Measurements from ENCODE around the gene FAM3C.

FAM3C gene

DNA sequence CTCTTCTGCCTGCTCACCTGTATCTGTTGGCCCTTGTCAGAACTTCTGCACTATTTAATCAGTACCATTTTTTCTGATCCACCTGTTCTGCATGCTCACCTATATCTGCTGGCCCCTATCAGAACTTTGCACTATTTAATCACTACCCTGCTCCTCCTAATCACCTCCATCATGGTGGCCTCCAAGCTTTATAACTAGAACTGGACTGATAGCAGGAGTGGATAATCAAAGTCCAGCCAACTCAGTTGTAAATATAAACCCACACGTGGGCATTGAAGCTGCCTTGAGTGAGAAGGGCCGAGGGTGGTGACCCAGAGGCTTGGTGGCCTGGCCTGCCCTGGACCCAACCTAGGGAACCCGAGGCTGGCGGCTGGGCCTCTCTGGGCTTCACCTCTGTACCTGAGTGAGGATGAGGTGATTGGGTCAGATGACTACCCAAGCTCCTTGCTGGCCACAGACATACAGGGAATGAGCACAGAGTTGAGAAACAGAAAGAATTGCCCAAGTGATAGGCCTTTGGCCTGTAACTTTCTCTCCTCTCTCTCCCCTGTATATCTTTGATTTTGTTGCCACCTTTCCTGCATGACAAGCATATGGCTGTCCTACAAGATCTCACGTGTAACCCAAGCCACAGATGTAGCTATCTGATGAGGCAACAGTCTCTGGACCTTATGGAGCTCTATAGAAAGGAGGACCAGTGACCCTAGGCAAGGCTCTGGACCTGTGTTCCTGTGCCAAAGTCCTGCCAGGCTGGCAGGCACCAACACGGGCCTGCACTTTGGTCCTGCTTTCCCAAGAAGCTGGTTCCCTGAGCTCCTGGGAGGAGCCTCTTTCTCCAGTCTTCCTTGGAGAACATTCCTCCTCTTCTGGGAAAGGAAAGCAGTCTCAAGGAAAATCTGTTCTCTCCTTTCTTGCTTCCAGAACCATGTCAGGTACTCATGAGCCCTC, 23.4 kb upstream of the FAM3C start:
- no peaks in the 10 kb centered on the region for H3K4me1 ChIP-seq (ENCODE audit: control insufficient read depth, low read length)
- H3K36me3 ChIP-seq (ENCODE audit: control insufficient read depth, low read length) = no peaks in the 10 kb centered on the region
- no peaks in the 10 kb centered on the region for H3K9me2 ChIP-seq (replicated peaks; ENCODE audit: control insufficient read depth, low read length)
- no peaks in the 10 kb centered on the region for H4K20me1 ChIP-seq (ENCODE audit: control insufficient read depth, insufficient read depth, low read depth, low read length)
- H3K9me3 ChIP-seq (ENCODE audit: control insufficient read depth, insufficient read depth, low read length) = 0 out of 2 replicates have a peak, but pooled peaks cover 3% of the 10 kb centered on the region
- H3K4me3 ChIP-seq (ENCODE audit: low read length) = no peak overlapping the region
- no peaks in the 10 kb centered on the region for H3K79me2 ChIP-seq (ENCODE audit: control insufficient read depth, low read length)
- no peaks in the 10 kb centered on the region for H3K27me3 ChIP-seq (ENCODE audit: control insufficient read depth, low read length)
- no peak overlapping the region for H3K4me2 ChIP-seq (ENCODE audit: low read length)
- H3K27ac ChIP-seq (ENCODE audit: low read depth, low read length) = no peak overlapping the region
- TF ChIP-seq EZH2phosphoT487 (IDR thresholded peaks at IDR 0.05; ENCODE audit: borderline replicate concordance, low read length) (no peak), CTCF (IDR thresholded peaks at IDR 0.05; ENCODE audit: low read depth, low read length, poor library complexity, severe bottlenecking) (no peak)
- no peaks in the 10 kb centered on the region for H3F3A ChIP-seq (ENCODE audit: control insufficient read depth, insufficient read depth)

DNA sequence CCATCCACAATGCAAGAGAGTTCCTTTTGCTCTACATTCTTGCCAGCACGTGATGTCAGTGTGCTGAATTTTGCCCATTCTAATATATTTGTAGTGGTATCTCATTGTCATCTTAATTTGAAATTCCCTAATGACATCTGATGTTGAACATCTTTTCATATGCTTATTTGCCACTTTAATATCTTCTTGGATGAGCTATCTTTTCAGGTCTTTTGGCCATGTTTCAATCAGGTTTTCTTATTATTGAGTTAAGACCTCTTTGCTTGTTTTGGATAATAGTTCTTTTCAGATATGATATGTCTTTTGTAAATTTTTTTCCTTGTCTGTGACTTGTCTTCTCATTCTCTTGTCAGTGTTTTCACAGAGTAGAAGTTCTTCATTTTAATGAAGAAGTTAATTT, 20.4 kb upstream of the FAM3C start:
- Histone ChIP-seq H3K4me3 (ENCODE audit: low read length) (no peak overlapping the region), H3K4me2 (ENCODE audit: low read length) (no peak overlapping the region), H3F3A (ENCODE audit: control insufficient read depth, insufficient read depth) (no peaks in the 10 kb centered on the region), H3K79me2 (ENCODE audit: control insufficient read depth, low read length) (no peaks in the 10 kb centered on the region), H3K9me3 (ENCODE audit: control insufficient read depth, insufficient read depth, low read length) (0 out of 2 replicates have a peak, but pooled peaks cover 2% of the 10 kb centered on the region), H4K20me1 (ENCODE audit: control insufficient read depth, insufficient read depth, low read depth, low read length) (no peaks in the 10 kb centered on the region), H3K9me2 (replicated peaks; ENCODE audit: control insufficient read depth, low read length) (no peaks in the 10 kb centered on the region), H3K4me1 (ENCODE audit: control insufficient read depth, low read length) (no peaks in the 10 kb centered on the region), H3K27me3 (ENCODE audit: control insufficient read depth, low read length) (no peaks in the 10 kb centered on the region), H3K27ac (ENCODE audit: low read depth, low read length) (no peak overlapping the region), H3K36me3 (ENCODE audit: control insufficient read depth, low read length) (no peaks in the 10 kb centered on the region)
- TF ChIP-seq CTCF (IDR thresholded peaks at IDR 0.05; ENCODE audit: low read depth, low read length, poor library complexity, severe bottlenecking) (no peak), EZH2phosphoT487 (IDR thresholded peaks at IDR 0.05; ENCODE audit: borderline replicate concordance, low read length) (no peak)

DNA sequence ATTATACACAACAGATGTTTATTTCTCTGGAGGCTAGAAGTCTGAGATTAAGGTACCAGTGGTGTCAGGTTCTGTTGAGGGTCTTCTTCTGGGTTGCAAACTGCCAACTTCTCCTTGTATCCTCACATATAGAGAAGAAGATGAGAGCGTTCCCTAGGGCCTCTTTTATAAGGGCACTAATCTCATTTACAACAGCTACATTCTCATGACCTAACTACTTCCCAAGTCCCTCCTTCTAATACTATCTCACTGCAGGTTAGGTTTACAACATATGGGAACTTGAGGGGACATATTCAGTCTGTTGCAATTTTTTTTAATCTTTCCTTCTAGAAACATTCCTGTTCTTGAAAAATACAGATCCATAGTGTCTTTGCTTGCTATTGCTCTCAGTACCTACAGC, 18.3 kb upstream of the FAM3C start:
- Histone ChIP-seq H3K9me3 (ENCODE audit: control insufficient read depth, insufficient read depth, low read length) (no peaks in the 10 kb centered on the region), H3K36me3 (ENCODE audit: control insufficient read depth, low read length) (no peaks in the 10 kb centered on the region), H3K79me2 (ENCODE audit: control insufficient read depth, low read length) (no peaks in the 10 kb centered on the region), H3K4me1 (ENCODE audit: control insufficient read depth, low read length) (no peaks in the 10 kb centered on the region), H3K4me2 (ENCODE audit: low read length) (no peak overlapping the region), H3K27ac (ENCODE audit: low read depth, low read length) (no peak overlapping the region), H3F3A (ENCODE audit: control insufficient read depth, insufficient read depth) (no peaks in the 10 kb centered on the region), H4K20me1 (ENCODE audit: control insufficient read depth, insufficient read depth, low read depth, low read length) (no peaks in the 10 kb centered on the region), H3K9me2 (replicated peaks; ENCODE audit: control insufficient read depth, low read length) (no peaks in the 10 kb centered on the region), H3K27me3 (ENCODE audit: control insufficient read depth, low read length) (no peaks in the 10 kb centered on the region), H3K4me3 (ENCODE audit: low read length) (no peak overlapping the region)
- no peak for TF ChIP-seq EZH2phosphoT487 (IDR thresholded peaks at IDR 0.05; ENCODE audit: borderline replicate concordance, low read length)
- no peak for TF ChIP-seq CTCF (IDR thresholded peaks at IDR 0.05; ENCODE audit: low read depth, low read length, poor library complexity, severe bottlenecking)

Data from DOHH2 (cell line).